Measurements from ENCODE around the gene TCN2. TPM values are rescaled to one million over a fixed set of nuclear protein-coding genes. Genes with fewer than 3 reads are reported as not detected.

Gene TCN2
- total RNA-seq, 1 experiment from 2014 or later = 11.5 TPM

DNA sequence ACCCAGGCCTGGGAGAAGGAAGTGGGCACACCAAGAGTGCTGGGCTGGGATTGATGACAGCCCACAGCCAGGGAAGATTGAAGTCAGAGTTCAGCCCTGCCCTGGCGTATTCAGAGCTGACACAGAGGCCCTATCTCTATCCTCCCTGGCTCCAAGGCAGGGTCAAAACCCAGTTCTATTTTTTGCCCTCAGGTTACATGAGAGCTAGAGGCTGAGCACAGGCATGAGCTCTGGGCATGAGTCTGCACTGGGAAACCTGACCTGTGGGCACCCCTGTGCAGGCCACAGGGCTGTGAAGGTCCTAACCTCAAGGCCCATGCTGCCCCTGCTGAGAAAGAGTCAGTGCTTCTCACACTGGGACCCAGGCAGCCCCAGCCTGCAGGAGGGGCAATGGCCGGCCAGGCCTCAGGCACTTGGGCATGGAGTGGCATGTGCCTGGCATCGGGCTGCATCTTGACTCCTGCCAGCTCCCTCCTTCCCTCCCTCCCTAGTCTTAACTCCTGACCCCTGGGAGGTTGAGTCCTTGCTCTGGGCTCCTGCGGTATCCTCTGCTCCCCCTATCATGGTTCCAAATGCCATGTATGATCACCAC, 34.0 kb downstream of the TCN2 start:
- H3K27ac ChIP-seq = no peak overlapping the region
- no peaks in the 10 kb centered on the region for H4K20me1 ChIP-seq (ENCODE audit: insufficient read depth)
- peaks cover 16% of the 10 kb centered on the region for H3K4me1 ChIP-seq (replicated peaks; ENCODE audit: insufficient read depth)
- H3K4me3 ChIP-seq = no peak overlapping the region
- intact Hi-C loops (cut with micrococcal nuclease; ENCODE audit: unreplicated experiment) = no loop called here
- H3K27me3 ChIP-seq (ENCODE audit: insufficient read depth, low read depth) = no peaks in the 10 kb centered on the region
- no peaks in the 10 kb centered on the region for H3K36me3 ChIP-seq (ENCODE audit: low read depth)
- H3F3A ChIP-seq (ENCODE audit: insufficient read depth, low read depth) = peaks cover 12% of the 10 kb centered on the region; the same call in 1 of the 2 replicates
- H3K9me2 ChIP-seq (ENCODE audit: insufficient read depth) = no peaks in the 10 kb centered on the region
- H3K4me2 ChIP-seq = no peak overlapping the region
- ChIA-PET POLR2A (ENCODE audit: unreplicated experiment) (interaction anchor here (0.6 kb wide), 1 partner anchor 22 kb away, joined by 5 read pairs; no protein-coding TSS in a partner anchor), CTCF (no interaction called here)
- no peaks in the 10 kb centered on the region for H3K9me3 ChIP-seq (ENCODE audit: insufficient read depth, low read depth)
- no TSS peak for BruUV-seq (replicated peaks)
- no peak for DNase-seq
- no peak overlapping the region for H2AFZ ChIP-seq
- peaks cover 13% of the 10 kb centered on the region for H3K79me2 ChIP-seq (ENCODE audit: low read depth)
- TF ChIP-seq EZH2 (IDR thresholded peaks at IDR 0.05; ENCODE audit: low read depth) = no peak
- TF ChIP-seq, protein P1, sequence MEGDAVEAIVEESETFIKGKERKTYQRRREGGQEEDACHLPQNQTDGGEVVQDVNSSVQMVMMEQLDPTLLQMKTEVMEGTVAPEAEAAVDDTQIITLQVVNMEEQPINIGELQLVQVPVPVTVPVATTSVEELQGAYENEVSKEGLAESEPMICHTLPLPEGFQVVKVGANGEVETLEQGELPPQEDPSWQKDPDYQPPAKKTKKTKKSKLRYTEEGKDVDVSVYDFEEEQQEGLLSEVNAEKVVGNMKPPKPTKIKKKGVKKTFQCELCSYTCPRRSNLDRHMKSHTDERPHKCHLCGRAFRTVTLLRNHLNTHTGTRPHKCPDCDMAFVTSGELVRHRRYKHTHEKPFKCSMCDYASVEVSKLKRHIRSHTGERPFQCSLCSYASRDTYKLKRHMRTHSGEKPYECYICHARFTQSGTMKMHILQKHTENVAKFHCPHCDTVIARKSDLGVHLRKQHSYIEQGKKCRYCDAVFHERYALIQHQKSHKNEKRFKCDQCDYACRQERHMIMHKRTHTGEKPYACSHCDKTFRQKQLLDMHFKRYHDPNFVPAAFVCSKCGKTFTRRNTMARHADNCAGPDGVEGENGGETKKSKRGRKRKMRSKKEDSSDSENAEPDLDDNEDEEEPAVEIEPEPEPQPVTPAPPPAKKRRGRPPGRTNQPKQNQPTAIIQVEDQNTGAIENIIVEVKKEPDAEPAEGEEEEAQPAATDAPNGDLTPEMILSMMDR (conservative IDR thresholded peaks at IDR 0.05) = no peak

DNA sequence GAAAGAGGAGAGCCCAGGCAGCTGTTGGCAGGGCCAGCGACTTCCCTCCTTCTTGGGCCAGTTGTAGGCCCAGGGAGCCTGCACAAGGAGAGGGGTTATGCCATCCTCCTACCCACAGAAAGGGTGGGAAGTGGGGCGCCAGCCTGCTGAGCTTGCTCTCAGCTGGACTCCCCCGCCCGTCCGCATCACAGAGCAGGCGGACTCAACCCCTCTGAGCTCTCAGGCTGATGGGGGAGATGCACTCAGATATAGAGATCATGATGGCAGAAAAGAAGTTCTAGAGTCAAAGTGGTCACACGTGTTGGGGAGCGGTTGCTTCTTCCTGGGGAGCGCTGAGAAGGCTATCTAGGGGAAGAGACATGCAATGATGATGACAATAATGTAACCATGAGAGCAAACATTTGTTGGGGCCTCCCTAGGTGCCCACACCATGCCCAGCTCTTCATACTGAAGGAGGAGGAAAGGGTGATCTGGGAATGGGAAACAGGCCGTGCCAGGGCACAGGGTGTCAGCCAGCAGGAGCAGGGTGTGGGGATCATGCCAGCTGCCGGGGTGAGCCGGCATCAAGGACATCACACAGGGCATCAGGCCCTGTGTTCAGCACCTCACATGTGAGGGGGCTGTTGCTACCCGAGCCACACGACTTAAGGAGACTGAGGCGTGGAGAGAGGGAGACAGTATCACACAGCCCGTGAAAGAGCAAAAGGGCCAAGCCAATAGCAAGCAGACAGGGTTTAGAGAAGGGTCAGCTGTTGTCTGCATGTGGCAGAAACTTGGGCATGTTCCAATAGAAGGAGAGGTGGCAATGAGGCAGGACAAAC, 36.3 kb downstream of the TCN2 start:
- ChIA-PET POLR2A (ENCODE audit: unreplicated experiment) (no interaction called here), CTCF (interaction anchor here (0.6 to 0.7 kb wide), 2 partner anchors 251 to 276 kb away, joined by 3 to 4 read pairs; no protein-coding TSS in a partner anchor)
- Histone ChIP-seq H3K27ac (no peak overlapping the region), H2AFZ (no peak overlapping the region), H3K9me2 (ENCODE audit: insufficient read depth) (no peaks in the 10 kb centered on the region), H3K79me2 (ENCODE audit: low read depth) (no peaks in the 10 kb centered on the region), H3K27me3 (ENCODE audit: insufficient read depth, low read depth) (no peaks in the 10 kb centered on the region), H3K36me3 (ENCODE audit: low read depth) (no peaks in the 10 kb centered on the region), H3K9me3 (ENCODE audit: insufficient read depth, low read depth) (no peaks in the 10 kb centered on the region), H4K20me1 (ENCODE audit: insufficient read depth) (no peaks in the 10 kb centered on the region), H3K4me3 (no peak overlapping the region), H3K4me1 (replicated peaks; ENCODE audit: insufficient read depth) (no peaks in the 10 kb centered on the region), H3K4me2 (no peak overlapping the region), H3F3A (ENCODE audit: insufficient read depth, low read depth) (no peaks in the 10 kb centered on the region)
- BruUV-seq (replicated peaks) = no TSS peak
- intact Hi-C loops (cut with micrococcal nuclease; ENCODE audit: unreplicated experiment) = no loop called here
- TF ChIP-seq, protein P1 (conservative IDR thresholded peaks at IDR 0.05) = no peak
- TF ChIP-seq EZH2 (IDR thresholded peaks at IDR 0.05; ENCODE audit: low read depth) = no peak
- DNase-seq = no peak

DNA sequence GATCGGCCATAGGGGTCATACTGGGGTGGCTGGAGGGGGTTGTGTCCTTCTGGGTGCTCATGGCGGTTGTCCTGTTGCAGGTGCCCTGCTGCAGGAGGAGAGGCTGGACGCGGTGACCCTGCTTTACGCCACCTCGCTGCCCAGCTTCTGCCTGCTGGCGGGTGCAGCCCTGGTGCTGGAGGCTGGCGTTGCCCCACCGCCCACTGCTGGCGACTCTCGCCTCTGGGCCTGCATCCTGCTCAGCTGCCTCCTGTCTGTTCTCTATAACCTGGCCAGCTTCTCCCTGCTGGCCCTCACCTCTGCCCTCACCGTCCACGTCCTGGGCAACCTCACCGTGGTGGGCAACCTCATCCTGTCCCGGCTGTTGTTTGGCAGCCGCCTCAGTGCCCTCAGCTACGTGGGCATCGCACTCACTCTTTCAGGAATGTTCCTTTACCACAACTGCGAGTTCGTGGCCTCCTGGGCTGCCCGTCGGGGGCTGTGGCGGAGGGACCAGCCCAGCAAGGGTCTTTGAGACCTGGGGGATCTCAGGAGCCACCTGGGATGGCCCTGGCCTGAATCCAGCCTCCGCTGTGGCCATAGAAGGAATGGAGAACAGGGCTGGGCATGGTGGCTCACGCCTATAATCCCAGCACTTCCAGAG, 39.7 kb downstream of the TCN2 start:
- H3K9me3 ChIP-seq (ENCODE audit: insufficient read depth, low read depth) = no peaks in the 10 kb centered on the region
- no peak overlapping the region for H3K4me3 ChIP-seq
- no peak overlapping the region for H2AFZ ChIP-seq
- peaks cover 11% of the 10 kb centered on the region; the same call in 1 of the 2 replicates for H3F3A ChIP-seq (ENCODE audit: insufficient read depth, low read depth)
- POLR2A ChIA-PET (ENCODE audit: unreplicated experiment) = interaction anchor here (0.7 kb wide), 1 partner anchor 235 kb away, joined by 3 read pairs; no protein-coding TSS in a partner anchor
- H4K20me1 ChIP-seq (ENCODE audit: insufficient read depth) = no peaks in the 10 kb centered on the region
- no peaks in the 10 kb centered on the region for H3K36me3 ChIP-seq (ENCODE audit: low read depth)
- DNase-seq = peak in 1 of 2 experiments; percentile 4
- H3K27me3 ChIP-seq (ENCODE audit: insufficient read depth, low read depth) = no peaks in the 10 kb centered on the region
- no peaks in the 10 kb centered on the region for H3K79me2 ChIP-seq (ENCODE audit: low read depth)
- CTCF ChIA-PET = interaction anchor here (1.2 kb wide), 1 partner anchor 12 kb away, joined by 5 read pairs; no protein-coding TSS in a partner anchor
- H3K4me2 ChIP-seq = no peak overlapping the region
- no peaks in the 10 kb centered on the region for H3K9me2 ChIP-seq (ENCODE audit: insufficient read depth)
- no TSS peak for BruUV-seq (replicated peaks)
- H3K4me1 ChIP-seq (replicated peaks; ENCODE audit: insufficient read depth) = peaks cover 15% of the 10 kb centered on the region
- TF ChIP-seq, protein P1 (conservative IDR thresholded peaks at IDR 0.05) = no peak
- TF ChIP-seq EZH2 (IDR thresholded peaks at IDR 0.05; ENCODE audit: low read depth) = no peak
- H3K27ac ChIP-seq = no peak overlapping the region
- intact Hi-C loops (cut with micrococcal nuclease; ENCODE audit: unreplicated experiment) = no loop called here
